K562 (cell line): ENCODE measurements around the gene GRIN2A. TPM values are rescaled to one million over a fixed set of nuclear protein-coding genes. Genes with fewer than 3 reads are reported as not detected.

Experiments
- ATAC-seq: fragments of 200-7000 bp; cut with Tn5 transposase; 3 replicates; pipeline ENCODE4 v1.9.1; 2020; ENCODE audit warnings: moderate library complexity
- BruUV-seq: library from RNA; stranded (reverse); fragments of 400-500 nt; replicated peaks from 2 replicates; lab custom pipeline; 2021; lab: Mats Ljungman, UMichigan
- CTCF ChIA-PET: fragments of 300-600 bp; formaldehyde crosslinking; extraction: SDS; loops from one replicate; lab custom pipeline; 2021; ENCODE audit warnings: low intra/inter-chr PET ratio; lab: Yijun Ruan, JAX
- POLR2A ChIA-PET: fragments of 300-600, 350-650 bp; sonication (Branson Sonifier 250); formaldehyde crosslinking; extraction: SDS; loops from one replicate; lab custom pipeline; 2021; ENCODE audit warnings: antibody characterized with exemption, inconsistent platforms; lab: Yijun Ruan, JAX
- DNase-seq, 4 experiments: peaks; one replicate each; pipeline versions ENCODE4 v3.0.0 to v3.0.0-alpha.2; 2011 to 2018; ENCODE audit warnings: low spot score in 3 of 4, mixed read lengths in 3 of 4; ENCODE audit errors: extremely low read depth in 1 of 4
- FAIRE-seq: peaks from 2 replicates; lab custom pipeline; 2011; peaks lifted over from hg19 to GRCh38; lab: Jason Lieb, UNC
- H2AFZ ChIP-seq: 2 replicates; pipeline ENCODE4 v1.6.0; 2011; ENCODE audit warnings: low read depth, low read length, control low read depth, inconsistent platforms
- H3K27ac ChIP-seq: fragments of 200-600 bp; 3 replicates; pipeline ENCODE4 v1.8.0; 2011; ENCODE audit warnings: low read depth, mild to moderate bottlenecking, control low read depth, inconsistent platforms, low read length, moderate library complexity, mixed read lengths; ENCODE audit errors: extremely low read depth
- H3K27me3 ChIP-seq, 2 experiments: fragments of 300-600 bp in 1 of 2; 2 replicates in 1 of 2; 3 replicates in 1 of 2; pipeline versions ENCODE4 v1.6.0 to v1.8.0; 2011; ENCODE audit warnings: inconsistent platforms in 2 of 2, low read length in 2 of 2, mild to moderate bottlenecking in 1 of 2, mixed read lengths in 1 of 2, moderate library complexity in 1 of 2; ENCODE audit not compliant: control insufficient read depth in 2 of 2, insufficient read depth in 2 of 2
- H3K36me3 ChIP-seq: fragments of 300-600 bp; 3 replicates; pipeline ENCODE4 v1.8.0; 2011; ENCODE audit warnings: mild to moderate bottlenecking, low read length, inconsistent platforms; ENCODE audit not compliant: control insufficient read depth, insufficient read depth
- H3K4me1 ChIP-seq, 2 experiments: fragments of 200-600 bp in 1 of 2; replicated peaks in 1 of 2; 2 replicates in 1 of 2; 3 replicates in 1 of 2; pipeline versions ENCODE4 v1.5.1 to v1.8.0; 2011; ENCODE audit warnings: inconsistent platforms in 2 of 2, low read length in 2 of 2, mild to moderate bottlenecking in 1 of 2, mixed read lengths in 1 of 2, moderate library complexity in 1 of 2; ENCODE audit not compliant: control insufficient read depth in 2 of 2, insufficient read depth in 2 of 2
- H3K4me2 ChIP-seq: 2 replicates; pipeline ENCODE4 v1.6.1; 2011; ENCODE audit warnings: low read length, control low read depth, inconsistent platforms, mixed read lengths; ENCODE audit not compliant: insufficient read depth
- H3K4me3 ChIP-seq: fragments of 200-600 bp; sonication (generic), shearing (Covaris generic); 2 replicates; pipeline ENCODE4 v1.5.1; 2016; ENCODE audit warnings: control low read depth, inconsistent platforms
- H3K79me2 ChIP-seq: fragments of 200-600 bp; 3 replicates; pipeline ENCODE4 v1.8.0; 2011; ENCODE audit warnings: low read length, inconsistent platforms; ENCODE audit not compliant: control insufficient read depth, insufficient read depth
- H3K9ac ChIP-seq, 2 experiments: 2 replicates each; pipeline versions ENCODE4 v1.6.0 to v1.6.1; 2011; ENCODE audit warnings: low read depth in 2 of 2, low read length in 2 of 2, control low read depth in 1 of 2, inconsistent platforms in 1 of 2, mild to moderate bottlenecking in 1 of 2, mixed read lengths in 1 of 2; ENCODE audit not compliant: insufficient read depth in 1 of 2
- H3K9me1 ChIP-seq: one replicate; pipeline ENCODE4 v1.6.0; 2011; ENCODE audit warnings: inconsistent platforms, mild to moderate bottlenecking, low read length, moderate library complexity; ENCODE audit not compliant: control insufficient read depth, insufficient read depth
- H3K9me3 ChIP-seq: replicated peaks from 2 replicates; pipeline ENCODE4 v1.5.1; 2011; ENCODE audit warnings: low read depth, low read length, inconsistent platforms; ENCODE audit not compliant: control insufficient read depth, insufficient read depth
- H4K20me1 ChIP-seq: replicated peaks from 2 replicates; pipeline ENCODE4 v1.6.1; 2011; ENCODE audit warnings: low read length, inconsistent platforms, mixed read lengths; ENCODE audit not compliant: control insufficient read depth, insufficient read depth
- ADNP ChIP-seq: fragments of 200-800 bp; sonication (Bioruptor generic); IDR thresholded peaks from 2 replicates; pipeline ENCODE4 v1.6.1; 2016; ENCODE audit warnings: missing genetic modification characterization, missing compliant biosample characterization
- ARID2 ChIP-seq: fragments of 450-650 bp; IDR thresholded peaks from 2 replicates; pipeline ENCODE4 v1.6.1; 2017; ENCODE audit warnings: antibody characterized with exemption, mild to moderate bottlenecking
- CBX1 ChIP-seq: sonication (generic); IDR thresholded peaks from 2 replicates; pipeline ENCODE4 v1.6.1; 2016; ENCODE audit warnings: antibody characterized with exemption, low read depth, mild to moderate bottlenecking
- CREBBP ChIP-seq: IDR thresholded peaks from one replicate; pipeline ENCODE4 v1.6.1; 2012; ENCODE audit warnings: low read depth, mild to moderate bottlenecking, control low read depth, inconsistent platforms, low read length
- E2F3 ChIP-seq: fragments of 250-450 bp; sonication (Bioruptor Pico); IDR thresholded peaks from 2 replicates; pipeline ENCODE4 v1.4.0; 2020; ENCODE audit warnings: mild to moderate bottlenecking
- FOXJ3 ChIP-seq: sonication (generic); formaldehyde crosslinking; IDR thresholded peaks from 2 replicates; pipeline ENCODE4 v1.4.0; 2020; ENCODE audit warnings: mild to moderate bottlenecking, missing genetic modification reagents
- GATAD2B ChIP-seq: fragments of 450-650 bp; IDR thresholded peaks from 2 replicates; pipeline ENCODE4 v1.6.1; 2017; ENCODE audit warnings: mild to moderate bottlenecking, borderline replicate concordance
- HNRNPK ChIP-seq: fragments of 200-400 bp; formaldehyde crosslinking; IDR thresholded peaks from one replicate; pipeline ENCODE4 v1.6.1; 2018; ENCODE audit warnings: mild to moderate bottlenecking, low read depth, low read length; ENCODE audit not compliant: poor library complexity, severe bottlenecking
- MBD1 ChIP-seq: fragments of 250-450 bp; sonication (Bioruptor Pico); IDR thresholded peaks from 2 replicates; pipeline ENCODE4 v1.8.0; 2022; ENCODE audit warnings: inconsistent platforms
- MYBL2 ChIP-seq, 2 experiments: fragments of 450-650 bp in 1 of 2; sonication (generic) in 1 of 2; formaldehyde crosslinking in 1 of 2; IDR thresholded peaks; 2 replicates each; pipeline versions ENCODE4 v1.6.1 to v1.8.1; 2017 to 2022; ENCODE audit warnings: borderline replicate concordance in 1 of 2, inconsistent platforms in 1 of 2, low read depth in 1 of 2, mild to moderate bottlenecking in 1 of 2, missing genetic modification reagents in 1 of 2, moderate library complexity in 1 of 2
- NR2F6 ChIP-seq: fragments of 450-650 bp; formaldehyde crosslinking; IDR thresholded peaks from 2 replicates; pipeline ENCODE4 v1.4.0; 2020; ENCODE audit warnings: mild to moderate bottlenecking
- POLR2H ChIP-seq: IDR thresholded peaks from 2 replicates; pipeline ENCODE4 v1.6.1; 2016; ENCODE audit warnings: missing genetic modification characterization, low read depth, mild to moderate bottlenecking, control low read depth, missing compliant biosample characterization, moderate library complexity
- TFAM ChIP-seq: fragments of 250-450 bp; sonication (Bioruptor Pico); conservative IDR thresholded peaks from 2 replicates; pipeline ENCODE4 v1.5.0; 2021; ENCODE audit warnings: mild to moderate bottlenecking, moderate library complexity
- YBX1 ChIP-seq: fragments of 450-650 bp; IDR thresholded peaks from 2 replicates; pipeline ENCODE4 v1.7.1; 2016; ENCODE audit warnings: mild to moderate bottlenecking
- ZNF224 ChIP-seq: sonication (generic); formaldehyde crosslinking; IDR thresholded peaks from 2 replicates; pipeline ENCODE4 v1.8.0; 2022; ENCODE audit warnings: mild to moderate bottlenecking, missing genetic modification reagents
- ZNF384 ChIP-seq: IDR thresholded peaks from 2 replicates; pipeline ENCODE4 v1.6.1; 2012; ENCODE audit warnings: low read depth, low read length, improper control_type of control experiment
- ZNF785 ChIP-seq: fragments of 250-450 bp; sonication (Bioruptor Pico); IDR thresholded peaks from 2 replicates; pipeline ENCODE4 v1.4.0; 2020; ENCODE audit warnings: mild to moderate bottlenecking
- WGBS: fragments of 100-300 bp; shearing (Covaris generic); methylation state at CpG from one replicate; pipeline ENCODE4 v1.1.6; 2016; ENCODE audit warnings: low coverage, mixed read lengths; ENCODE audit not compliant: insufficient coverage; ENCODE audit errors: missing lambda C conversion rate; 5-methylcytosine and 5-hydroxymethylcytosine counted together
- in situ Hi-C: fragments of 300-500 bp; cut with MboI; formaldehyde crosslinking; loops from 4 replicates; pipeline ENCODE4 v1.15.0; 2018; ENCODE audit warnings: inconsistent platforms, mixed read lengths
- intact Hi-C: fragments of 100-400 bp; cut with micrococcal nuclease; formaldehyde crosslinking; loops from 2 replicates; pipeline ENCODE4 v1.14.2; 2022
- polyA plus RNA-seq, 8 experiments: library from polyadenylated mRNA; depleted of rRNA in 4 of 8; stranded (reverse) in 5 of 8; unstranded in 3 of 8; fragments of >200 nt; fragmentation: Nextera tagmentation in 2 of 8; fragmentation: Illumina TruSeq in 1 of 8; extraction: Ambion mirVana in 2 of 8; extraction: Trizol in 1 of 8; gene quantifications; 2 replicates each; pipeline versions ENCODE4 v1.2.1 to v1.2.3, GENCODE V29; 2011 to 2014; ENCODE audit warnings: inconsistent platforms in 1 of 8, missing spikeins in 1 of 8
- total RNA-seq, 7 experiments: library from RNA; depleted of rRNA in 6 of 7; stranded (reverse); fragments of >200 nt in 6 of 7; fragmentation: Illumina TruSeq in 2 of 7; extraction: Trizol in 2 of 7; gene quantifications; 2 replicates each; pipeline versions ENCODE4 v1.2.1 to v1.2.3, GENCODE V29; 2011 to 2021; ENCODE audit warnings: low replicate concordance in 1 of 7

Gene GRIN2A
- total and polyA plus RNA-seq, 9 of the 15 experiments (the other 6 are each of a cell fraction or from before 2014, with no cell fraction given): not detected

- no peak overlapping the region for H3K4me2 ChIP-seq
- no TSS peak for BruUV-seq
- H3K27me3 ChIP-seq: no peaks in the 10 kb centered on the region; a peak in 1 of 5 replicates
- in situ Hi-C loops: loop anchor here (25.0 kb wide), 1 partner anchor 1594 kb away; no protein-coding TSS in a partner anchor
- no peaks in the 10 kb centered on the region for H3K79me2 ChIP-seq
- H3K9me1 ChIP-seq: no peaks in the 10 kb centered on the region
- ATAC-seq (no peak), FAIRE-seq (no peak), DNase-seq (no peak)
- H3K36me3 ChIP-seq: no peaks in the 10 kb centered on the region
- no peaks in the 10 kb centered on the region for H4K20me1 ChIP-seq
- ChIA-PET CTCF (no interaction called here), POLR2A (no interaction called here)
- H3K4me1 ChIP-seq: no peaks in the 10 kb centered on the region
- intact Hi-C loops: no loop called here
- no peak overlapping the region for H3K27ac ChIP-seq
- 3% methylated on average over 4 of the region's 4 CpGs for WGBS
- no peaks in the 10 kb centered on the region for H3K9me3 ChIP-seq
- H3K4me3 ChIP-seq: no peak overlapping the region
- no peak overlapping the region for H2AFZ ChIP-seq
- TF ChIP-seq ZNF785 (CRISPR knock-in tag) (no peak), YBX1 (no peak), MYBL2 (IDR thresholded peaks at IDR 0.05; ENCODE audit: low read depth) (no peak), MYBL2 (CRISPR knock-in tag; IDR thresholded peaks at IDR 0.05; ENCODE audit: borderline replicate concordance) (no peak), ZNF224 (CRISPR knock-in tag) (no peak), TFAM (CRISPR knock-in tag) (no peak), HNRNPK (no peak)
- no peak overlapping the region for H3K9ac ChIP-seq
Measured at GRCh38 chr16:10156099-10156498, 26.1 kb downstream of the GRIN2A start.

- FAIRE-seq (no peak), ATAC-seq (no peak), DNase-seq (no peak)
- Histone ChIP-seq H3K9ac (no peak overlapping the region), H3K4me2 (no peak overlapping the region), H3K27me3 (no peaks in the 10 kb centered on the region; a peak in 1 of 5 replicates), H3K9me3 (no peaks in the 10 kb centered on the region), H3K27ac (no peak overlapping the region), H3K36me3 (no peaks in the 10 kb centered on the region), H2AFZ (no peak overlapping the region), H4K20me1 (no peaks in the 10 kb centered on the region), H3K4me1 (no peaks in the 10 kb centered on the region), H3K9me1 (no peaks in the 10 kb centered on the region), H3K79me2 (no peaks in the 10 kb centered on the region), H3K4me3 (no peak overlapping the region)
- no TSS peak for BruUV-seq
- 0% methylated on average over 2 of the region's 2 CpGs for WGBS
- in situ Hi-C loops (loop anchor here (25.0 kb wide), 1 partner anchor 1592 kb away; no protein-coding TSS in a partner anchor), intact Hi-C loops (no loop called here)
- ChIA-PET POLR2A (no interaction called here), CTCF (no interaction called here)
- no peak for TF ChIP-seq ADNP (tag)
- TF ChIP-seq E2F3 (CRISPR knock-in tag): no peak
- TF ChIP-seq CREBBP: no peak
- TF ChIP-seq ZNF384: no peak
- TF ChIP-seq FOXJ3 (CRISPR knock-in tag): no peak
- TF ChIP-seq NR2F6 (CRISPR knock-in tag): no peak
- no peak for TF ChIP-seq CBX1
- no peak for TF ChIP-seq ARID2
- no peak for TF ChIP-seq GATAD2B
- TF ChIP-seq MBD1: no peak
- TF ChIP-seq POLR2H (tag): no peak
Measured at GRCh38 chr16:10154389-10154788, 27.8 kb downstream of the GRIN2A start.
